ENCODE measurements around the gene EEPD1.

GRCh38 chr7:36264123-36264801 is 111.2 kb downstream of the EEPD1 start:
- TF ChIP-seq FOXM1 (IDR thresholded peaks at IDR 0.05; ENCODE audit: borderline replicate concordance) (no peak), SP1 (IDR thresholded peaks at IDR 0.05) (no peak), TARDBP (IDR thresholded peaks at IDR 0.05) (no peak), FOXK2 (IDR thresholded peaks at IDR 0.05) (no peak), SUZ12 (IDR thresholded peaks at IDR 0.05) (no peak), BHLHE40 (IDR thresholded peaks at IDR 0.05; ENCODE audit: borderline replicate concordance) (no peak), HDGF (IDR thresholded peaks at IDR 0.05; ENCODE audit: borderline replicate concordance) (no peak), CTBP1 (IDR thresholded peaks at IDR 0.05; ENCODE audit: borderline replicate concordance) (no peak), PKNOX1 (IDR thresholded peaks at IDR 0.05) (no peak), FOXA1 (IDR thresholded peaks at IDR 0.05) (no peak), ZNF384 (IDR thresholded peaks at IDR 0.05) (no peak), LEF1 (IDR thresholded peaks at IDR 0.05; ENCODE audit: borderline replicate concordance) (no peak), ELF4 (IDR thresholded peaks at IDR 0.05) (no peak), ARNT (IDR thresholded peaks at IDR 0.05) (no peak)

Measured in HEK293T (cell line).